Osteocyte (in vitro differentiated cells): ENCODE data around the gene SGF29. TPM values are rescaled to one million over a fixed set of nuclear protein-coding genes. Genes with fewer than 3 reads are reported as not detected.

Experiments used
- DNase-seq: peaks from one replicate; pipeline ENCODE4 v3.0.0; 2021; ENCODE audit warnings: mixed read lengths; ENCODE audit not compliant: unreplicated experiment; ENCODE audit errors: extremely low spot score
- H3K27ac Mint-ChIP-seq: one replicate; pipeline ENCODE4 v1.8.0; 2021; ENCODE audit warnings: mild to moderate bottlenecking, mixed read lengths; ENCODE audit not compliant: unreplicated experiment
- H3K27me3 Mint-ChIP-seq: one replicate; pipeline ENCODE4 v1.8.0; 2021; ENCODE audit warnings: mixed read lengths; ENCODE audit not compliant: unreplicated experiment
- H3K36me3 Mint-ChIP-seq: one replicate; pipeline ENCODE4 v1.8.0; 2021; ENCODE audit warnings: mixed read lengths; ENCODE audit not compliant: unreplicated experiment
- H3K4me1 Mint-ChIP-seq: one replicate; pipeline ENCODE4 v1.8.0; 2021; ENCODE audit warnings: mixed read lengths; ENCODE audit not compliant: unreplicated experiment
- H3K4me3 Mint-ChIP-seq: one replicate; pipeline ENCODE4 v1.8.0; 2021; ENCODE audit warnings: mild to moderate bottlenecking, moderate library complexity, mixed read lengths; ENCODE audit not compliant: unreplicated experiment
- H3K9me3 Mint-ChIP-seq: one replicate; pipeline ENCODE4 v1.8.0; 2021; ENCODE audit warnings: mixed read lengths; ENCODE audit not compliant: unreplicated experiment
- total RNA-seq: library from RNA; stranded (reverse); gene quantifications from 2 replicates; pipeline ENCODE4 v1.2.1, GENCODE V29; 2021
- TF ChIP-seq, protein P1 (sequence below): fragments of 200-600 bp; sonication (generic); IDR thresholded peaks from 2 replicates; pipeline ENCODE4 v1.5.0; 2021; ENCODE audit warnings: antibody characterized with exemption, mild to moderate bottlenecking, moderate library complexity

The SGF29 gene
- total RNA-seq, 1 donor from 2014 or later, result 29.7 TPM

DNA sequence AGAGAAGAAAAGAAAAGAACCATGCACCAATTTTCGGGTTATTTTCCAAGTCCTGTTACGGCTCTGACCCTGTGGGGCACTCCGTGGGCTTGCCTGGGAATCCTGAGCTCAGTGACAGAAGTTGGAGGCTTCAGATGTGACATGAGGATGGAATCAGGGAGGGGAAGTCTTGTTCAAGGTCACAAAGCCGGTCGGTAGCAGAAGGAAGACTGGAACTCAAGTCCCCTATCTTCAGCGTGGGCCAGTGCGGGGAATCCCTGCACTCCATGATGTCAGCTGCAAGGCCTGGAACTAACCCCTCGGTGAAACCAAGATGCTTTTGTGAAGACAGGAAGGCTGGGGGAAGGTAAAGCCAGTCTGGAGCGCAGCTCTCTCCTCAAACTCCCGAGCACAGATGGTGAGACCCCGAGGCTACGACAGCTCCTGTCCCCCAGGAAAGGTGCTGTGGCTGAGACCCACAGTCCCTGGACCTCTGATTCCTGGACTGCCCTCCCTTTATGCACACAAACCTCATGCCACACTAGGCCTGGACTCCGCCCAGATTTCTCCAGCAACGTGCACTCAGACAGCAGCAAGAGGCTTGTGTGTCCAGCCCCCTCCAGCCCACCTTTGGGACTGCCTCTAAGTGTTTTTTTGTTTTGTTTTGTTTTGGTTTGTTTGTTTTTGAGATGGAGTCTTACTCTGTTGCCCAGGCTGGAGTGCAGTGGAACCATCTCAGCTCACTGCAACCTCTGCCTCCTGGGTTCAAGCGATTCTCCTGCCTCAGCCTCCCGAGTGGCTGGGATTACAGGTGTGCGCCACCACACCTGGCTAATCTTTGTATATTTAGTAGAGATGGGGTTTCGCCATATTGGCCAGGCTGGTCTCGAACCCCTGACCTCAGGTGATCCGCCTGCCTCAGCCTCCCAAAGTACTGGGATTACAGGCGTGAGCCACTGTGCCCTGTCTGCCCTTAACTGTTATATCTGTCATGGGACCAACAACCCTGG lies 41.6 kb upstream of the SGF29 start:
- H3K27ac Mint-ChIP-seq, result no peak overlapping the region
- H3K27me3 Mint-ChIP-seq, result peaks cover 2% of the 10 kb centered on the region
- no peak overlapping the region for H3K4me3 Mint-ChIP-seq
- TF ChIP-seq, protein P1, sequence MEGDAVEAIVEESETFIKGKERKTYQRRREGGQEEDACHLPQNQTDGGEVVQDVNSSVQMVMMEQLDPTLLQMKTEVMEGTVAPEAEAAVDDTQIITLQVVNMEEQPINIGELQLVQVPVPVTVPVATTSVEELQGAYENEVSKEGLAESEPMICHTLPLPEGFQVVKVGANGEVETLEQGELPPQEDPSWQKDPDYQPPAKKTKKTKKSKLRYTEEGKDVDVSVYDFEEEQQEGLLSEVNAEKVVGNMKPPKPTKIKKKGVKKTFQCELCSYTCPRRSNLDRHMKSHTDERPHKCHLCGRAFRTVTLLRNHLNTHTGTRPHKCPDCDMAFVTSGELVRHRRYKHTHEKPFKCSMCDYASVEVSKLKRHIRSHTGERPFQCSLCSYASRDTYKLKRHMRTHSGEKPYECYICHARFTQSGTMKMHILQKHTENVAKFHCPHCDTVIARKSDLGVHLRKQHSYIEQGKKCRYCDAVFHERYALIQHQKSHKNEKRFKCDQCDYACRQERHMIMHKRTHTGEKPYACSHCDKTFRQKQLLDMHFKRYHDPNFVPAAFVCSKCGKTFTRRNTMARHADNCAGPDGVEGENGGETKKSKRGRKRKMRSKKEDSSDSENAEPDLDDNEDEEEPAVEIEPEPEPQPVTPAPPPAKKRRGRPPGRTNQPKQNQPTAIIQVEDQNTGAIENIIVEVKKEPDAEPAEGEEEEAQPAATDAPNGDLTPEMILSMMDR, result no peak
- DNase-seq, result no peak
- no peaks in the 10 kb centered on the region for H3K36me3 Mint-ChIP-seq
- H3K4me1 Mint-ChIP-seq, result no peaks in the 10 kb centered on the region
- H3K9me3 Mint-ChIP-seq, result no peaks in the 10 kb centered on the region

DNA sequence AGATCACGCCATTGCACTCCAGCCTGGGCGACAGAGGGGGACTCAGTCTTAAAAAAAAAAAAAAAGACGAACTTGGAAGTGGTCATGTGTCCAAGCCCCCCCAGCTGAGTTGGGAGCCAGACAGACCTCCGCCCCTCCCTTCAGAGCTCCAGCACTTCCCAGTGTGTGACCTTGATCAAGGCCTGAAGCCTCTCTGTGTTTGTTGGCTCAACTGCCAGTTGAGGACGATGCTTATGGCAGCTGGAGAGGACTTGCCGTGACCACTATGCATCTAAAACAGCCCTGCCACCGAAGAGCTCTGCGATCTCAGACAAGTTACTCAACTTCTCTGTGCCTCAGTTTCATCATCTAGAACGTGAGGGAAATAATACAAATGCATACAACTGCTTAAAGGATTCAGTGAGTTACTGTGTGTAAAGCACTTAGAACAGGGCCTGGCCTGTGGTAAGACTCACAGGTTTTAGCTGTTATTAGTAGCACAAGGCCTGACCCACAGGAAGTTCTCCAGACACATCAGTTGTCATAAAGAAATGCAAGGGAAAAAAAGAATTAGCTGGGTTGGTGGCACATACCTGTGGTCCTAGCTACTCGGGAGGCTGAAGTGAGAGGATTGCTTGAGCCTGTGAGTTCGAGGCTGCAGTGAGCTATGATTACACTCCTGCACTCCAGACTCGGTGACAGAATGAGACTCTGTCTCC lies 40.1 kb upstream of the SGF29 start:
- Mint-ChIP-seq H3K36me3 (no peaks in the 10 kb centered on the region), H3K4me1 (no peaks in the 10 kb centered on the region), H3K9me3 (no peaks in the 10 kb centered on the region), H3K4me3 (no peak overlapping the region), H3K27ac (no peak overlapping the region), H3K27me3 (peaks cover 2% of the 10 kb centered on the region)
- TF ChIP-seq, protein P1, result no peak
- no peak for DNase-seq

DNA sequence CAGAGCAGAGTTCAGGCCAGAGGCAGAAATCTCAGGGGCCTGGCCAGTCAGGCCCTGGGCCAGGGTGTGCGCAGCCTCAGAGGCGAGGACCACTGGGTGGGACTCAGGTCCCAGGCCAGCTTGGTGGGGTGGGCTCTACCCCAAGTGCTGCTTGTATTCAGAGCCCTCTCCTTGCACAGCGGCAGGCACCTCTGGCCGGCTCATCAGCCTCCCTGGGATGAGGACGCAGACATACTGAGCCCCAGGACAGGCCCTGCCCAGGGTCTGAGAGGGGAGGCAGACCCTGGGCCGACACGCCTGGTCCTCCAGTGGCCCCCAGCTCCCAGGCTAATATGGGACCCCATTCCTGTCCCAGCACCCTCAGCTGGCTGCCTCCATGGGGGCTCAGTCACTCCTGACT lies 39.5 kb upstream of the SGF29 start:
- Mint-ChIP-seq H3K36me3 (no peaks in the 10 kb centered on the region), H3K4me3 (no peak overlapping the region), H3K4me1 (no peaks in the 10 kb centered on the region), H3K27ac (no peak overlapping the region), H3K9me3 (no peaks in the 10 kb centered on the region), H3K27me3 (peaks cover 2% of the 10 kb centered on the region)
- no peak for DNase-seq
- TF ChIP-seq, protein P1, result no peak

DNA sequence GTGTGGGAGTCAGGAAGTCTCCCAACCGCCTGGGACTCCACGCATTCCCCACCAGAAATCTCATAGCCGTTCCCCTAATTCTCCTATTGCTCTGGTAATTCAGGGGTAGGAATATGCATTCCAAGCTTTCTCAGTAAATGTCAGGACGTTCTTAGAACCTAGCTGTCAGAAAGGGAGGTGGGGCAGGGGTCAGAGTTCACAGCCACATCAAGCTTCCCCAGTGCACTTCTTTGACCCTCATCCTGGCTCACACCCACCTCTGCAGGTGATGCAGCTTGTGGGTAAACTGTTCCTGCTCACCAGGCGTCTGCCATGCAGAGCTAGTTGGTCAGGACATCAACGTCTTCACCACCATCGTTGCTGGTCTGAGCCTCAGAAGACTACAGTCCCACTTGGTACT lies 33.0 kb upstream of the SGF29 start:
- no peaks in the 10 kb centered on the region for H3K4me1 Mint-ChIP-seq
- TF ChIP-seq, protein P1, result no peak
- no peak overlapping the region for H3K27ac Mint-ChIP-seq
- DNase-seq, result no peak
- H3K27me3 Mint-ChIP-seq, result peaks cover 6% of the 10 kb centered on the region
- no peaks in the 10 kb centered on the region for H3K9me3 Mint-ChIP-seq
- H3K4me3 Mint-ChIP-seq, result no peak overlapping the region
- no peaks in the 10 kb centered on the region for H3K36me3 Mint-ChIP-seq

DNA sequence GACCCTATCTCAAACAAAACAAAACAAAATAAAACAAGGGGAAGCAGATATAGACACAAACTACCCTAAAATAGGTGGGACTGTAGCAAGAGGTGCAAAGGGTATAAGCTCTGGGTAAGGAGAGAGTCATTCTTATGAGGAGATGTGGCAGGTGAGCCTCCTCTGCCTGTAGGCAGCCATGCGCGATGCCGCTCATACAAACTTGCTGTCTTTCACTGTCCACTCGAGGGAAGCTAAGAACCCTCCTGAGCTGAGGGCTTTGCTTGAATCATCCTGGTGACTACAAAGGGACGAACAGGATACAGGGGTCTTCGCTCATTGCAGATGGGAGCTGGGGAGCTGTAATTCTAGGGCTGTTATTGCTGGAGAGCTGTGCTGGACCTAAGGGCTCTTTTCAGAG lies 32.3 kb upstream of the SGF29 start:
- Mint-ChIP-seq H3K4me3 (no peak overlapping the region), H3K36me3 (no peaks in the 10 kb centered on the region), H3K4me1 (no peaks in the 10 kb centered on the region), H3K9me3 (no peaks in the 10 kb centered on the region), H3K27me3 (peaks cover 6% of the 10 kb centered on the region), H3K27ac (no peak overlapping the region)
- TF ChIP-seq, protein P1, result no peak
- no peak for DNase-seq
